Activated CD4-positive, alpha-beta T cell treated with anti-CD3 and anti-CD28 coated beads, Interleukin-2, amount 50 U/mL, for 48 hours (primary cell): ENCODE results near the gene ACSF3.
"Not testable (repeated sequence)": the region's sequence is repeated elsewhere in the genome, so short reads cannot be mapped to it uniquely, and the experiment has no call there.

Experiments
- DNase-seq, 2 experiments: peaks; one replicate each; pipeline ENCODE4 v3.0.0-alpha.2; 2020

Gene ACSF3

DNA sequence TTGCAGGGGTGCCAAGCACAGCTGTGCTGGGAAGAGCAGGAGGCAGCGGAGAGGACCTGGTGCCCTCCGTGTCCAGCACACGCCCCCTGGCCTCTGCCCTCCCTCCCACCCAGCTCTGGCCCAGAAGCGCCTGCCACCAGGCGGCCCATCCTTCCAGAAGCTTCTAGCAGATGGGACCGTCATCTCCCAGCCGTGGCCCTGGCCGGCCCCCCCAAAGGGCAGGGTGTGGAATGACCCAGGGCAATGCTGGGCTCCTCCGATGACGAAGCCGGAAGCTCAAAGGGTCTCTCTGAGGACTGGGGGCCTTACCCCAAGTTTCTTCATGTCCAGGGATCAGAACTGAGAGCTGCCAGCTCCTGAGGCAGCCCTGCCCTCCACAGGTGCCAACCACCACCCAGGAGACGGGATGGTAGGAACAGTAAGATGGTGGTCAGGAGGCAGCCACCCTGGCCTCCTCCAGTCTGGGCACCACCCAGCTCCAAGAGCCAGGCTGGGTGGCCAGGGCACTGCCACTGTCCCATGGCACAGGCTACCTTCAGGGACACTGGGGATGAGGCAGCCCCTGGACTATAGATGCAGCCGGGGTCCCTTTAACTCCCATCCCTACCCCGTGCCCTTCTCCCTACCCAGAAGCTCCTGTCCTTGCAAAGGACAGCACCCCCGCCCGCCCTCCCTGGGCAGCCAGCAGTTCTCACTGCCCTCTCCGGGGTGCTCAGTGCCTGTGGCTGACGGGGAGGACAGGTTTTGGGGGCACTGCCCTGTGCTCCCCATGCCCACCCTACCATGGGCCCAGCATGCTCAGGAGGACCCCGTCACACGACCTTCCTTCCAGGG lies 71.4 kb downstream of the ACSF3 start:
- DNase-seq = no peak

GRCh38 chr16:89165681-89165979 lies 72.0 kb downstream of the ACSF3 start:
- not testable (repeated sequence) for DNase-seq

GRCh38 chr16:89166696-89167424 lies 73.2 kb downstream of the ACSF3 start:
- no peak for DNase-seq

GRCh38 chr16:89167425-89167941 lies 73.8 kb downstream of the ACSF3 start:
- DNase-seq = peak; percentile 90 to 92

GRCh38 chr16:89168381-89169189 lies 74.9 kb downstream of the ACSF3 start:
- no peak for DNase-seq

DNA sequence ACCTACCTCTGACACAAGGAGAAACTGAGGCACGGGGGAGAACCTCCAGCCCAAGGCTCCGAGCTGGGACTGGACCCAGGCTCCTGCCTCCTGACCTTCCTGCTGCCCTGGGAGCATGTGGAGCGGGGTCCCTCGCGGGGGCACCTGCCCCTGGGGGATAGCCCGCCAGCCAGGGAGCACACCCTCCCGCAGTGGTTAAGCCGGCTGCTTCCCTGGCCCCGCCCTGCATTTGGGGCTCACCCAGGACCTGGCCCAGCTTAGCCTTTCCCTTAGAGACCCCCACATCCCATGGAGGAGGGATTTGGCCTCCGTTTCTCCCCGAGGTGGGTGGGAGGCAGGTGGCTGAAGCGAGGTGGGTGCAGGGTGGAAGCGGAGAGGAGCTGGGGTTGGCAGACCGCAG lies 76.1 kb downstream of the ACSF3 start:
- no peak for DNase-seq

DNA sequence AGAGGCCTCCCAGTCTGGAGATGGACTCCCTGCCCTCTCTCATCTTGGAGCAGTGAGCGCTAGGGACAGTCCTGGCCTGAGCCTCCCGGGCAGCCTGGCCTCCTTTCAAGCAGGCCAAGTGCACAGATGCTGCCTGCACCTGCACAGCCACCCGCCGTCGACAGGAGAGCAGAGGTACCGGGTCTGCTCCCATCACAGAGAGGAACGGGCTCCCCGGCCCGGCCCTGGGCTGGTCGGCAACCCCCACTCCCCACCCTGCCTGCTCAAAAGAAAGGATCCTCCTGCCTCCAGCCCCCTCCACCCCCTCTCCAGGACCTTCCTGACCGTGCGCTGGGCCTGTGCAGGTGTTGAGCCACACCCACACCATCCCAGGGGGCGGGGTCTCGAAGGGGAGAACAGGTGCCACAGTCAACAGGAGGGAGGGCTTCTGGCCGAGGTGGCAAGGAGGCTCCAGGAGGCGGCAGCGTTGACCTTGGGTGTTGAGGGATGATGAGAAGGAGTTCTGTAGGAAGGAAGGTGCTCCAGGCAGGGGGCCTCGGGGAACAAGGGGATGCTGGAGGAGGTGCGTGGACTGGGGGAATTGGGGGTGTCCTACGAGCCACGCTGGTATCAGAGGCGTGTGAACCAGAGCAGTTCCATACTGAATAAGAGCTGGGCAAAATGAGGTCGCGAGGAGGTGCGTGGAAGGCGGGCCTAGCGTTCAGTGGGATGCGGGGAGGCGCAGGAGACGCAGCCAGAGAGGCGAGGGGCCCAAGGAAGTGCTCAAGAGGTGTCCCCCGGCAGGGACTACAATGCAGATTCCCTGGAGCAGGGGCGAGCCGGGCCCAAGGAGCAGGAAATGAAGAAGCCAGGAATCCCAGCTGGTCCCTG lies 76.9 kb downstream of the ACSF3 start:
- DNase-seq = peak; percentile 26 to 38

DNA sequence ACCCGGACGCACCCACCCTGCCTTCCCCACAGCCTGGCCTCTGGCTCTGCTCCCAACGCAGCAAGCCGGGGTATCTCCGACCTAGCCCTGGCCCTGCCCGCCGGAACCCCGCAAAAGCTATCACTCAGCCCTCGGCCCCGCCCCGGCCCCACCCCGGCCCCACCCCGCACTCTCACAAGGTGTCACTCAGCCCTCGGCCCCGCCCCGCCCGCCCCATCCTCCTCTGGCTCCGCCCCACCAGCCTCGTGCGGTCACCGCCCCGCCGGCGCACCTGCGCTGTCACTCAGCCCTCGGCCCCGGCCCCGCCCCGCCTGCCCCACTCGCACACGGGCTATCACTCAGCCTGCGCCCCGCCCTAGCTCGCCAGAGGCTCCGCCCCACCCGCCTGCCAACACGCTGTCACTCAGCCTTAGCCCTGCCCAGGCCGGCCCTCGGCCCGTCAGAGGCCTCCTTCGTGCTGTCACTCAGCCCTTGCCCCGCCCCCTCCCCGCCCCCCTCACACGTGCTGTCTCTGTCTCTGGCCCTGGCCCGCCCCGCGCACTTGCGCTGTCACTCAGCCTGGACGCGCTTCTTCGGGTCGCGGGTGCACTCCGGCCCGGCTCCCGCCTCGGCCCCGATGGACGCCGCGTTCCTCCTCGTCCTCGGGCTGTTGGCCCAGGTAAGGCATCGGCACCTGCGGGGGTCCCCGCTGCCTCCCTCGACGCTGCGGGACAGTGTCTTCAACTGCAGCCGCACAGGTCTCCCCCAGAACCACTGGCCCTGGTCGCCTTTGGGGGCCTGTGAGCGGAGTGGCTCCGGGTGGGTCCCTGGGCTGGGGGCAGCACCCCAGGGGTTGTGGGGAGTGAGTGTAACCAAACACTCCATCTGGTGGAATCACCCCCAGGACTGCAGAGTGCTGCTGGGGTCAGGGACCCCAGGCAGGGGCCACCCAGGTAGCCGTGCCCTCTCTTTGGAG lies 77.8 kb downstream of the ACSF3 start, which contains the start of gene CDH15:
Gene CDH15, plus strand, starts transcription at position 533 of the 955 bp plus-strand sequence. Its CDS starts 84 bp downstream, at position 617.
- peak; percentile 96 to 97 for DNase-seq

DNA sequence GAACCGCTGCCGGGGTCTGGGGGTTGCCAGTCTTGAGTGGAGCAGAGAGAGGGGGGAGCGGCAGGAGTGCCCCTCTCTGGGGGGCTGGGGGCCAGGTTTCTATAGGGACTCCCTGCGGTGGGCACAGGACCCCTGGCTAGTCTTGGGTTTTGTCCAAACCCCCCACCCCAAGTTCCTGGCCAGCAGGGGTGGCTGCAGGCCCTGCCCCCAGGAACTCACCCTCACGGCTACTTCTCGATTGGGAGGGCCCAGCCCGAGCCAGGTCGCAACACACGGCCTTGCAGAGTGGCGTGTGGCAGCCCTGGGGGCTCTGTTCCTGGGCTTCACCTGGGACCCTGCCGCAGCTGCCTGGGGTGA lies 78.5 kb downstream of the ACSF3 start:
- no peak for DNase-seq

DNA sequence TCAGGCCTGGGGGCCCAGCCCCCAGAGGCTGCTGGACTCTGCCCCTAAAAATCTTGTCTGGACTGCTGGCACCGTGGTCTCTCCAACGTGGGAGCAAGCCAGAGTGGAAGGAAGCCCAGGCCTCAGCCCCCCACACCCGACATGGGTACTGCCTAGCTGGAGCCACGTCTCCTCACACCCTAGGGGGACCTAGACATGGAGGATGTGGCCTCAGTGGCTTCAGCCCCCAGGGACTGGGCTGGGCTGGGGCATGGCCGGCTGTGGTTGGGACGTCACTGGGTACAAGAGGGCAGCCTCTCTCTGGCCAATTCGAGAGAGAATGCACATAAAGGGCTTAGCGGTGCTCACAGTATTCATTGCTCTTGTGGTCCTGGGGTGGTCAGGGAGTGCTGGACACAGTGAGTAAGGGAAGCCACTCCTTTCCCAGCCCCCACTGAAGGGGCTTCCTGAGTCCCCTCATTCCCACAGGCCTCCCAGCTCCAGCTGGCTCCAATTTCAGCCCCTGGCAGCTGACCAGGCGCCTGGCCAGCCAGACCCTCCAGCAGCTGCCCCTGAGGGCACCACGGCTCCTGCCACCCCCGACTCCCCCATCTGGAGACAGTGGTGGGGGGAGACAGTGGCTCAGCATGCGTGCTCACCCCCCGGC lies 79.0 kb downstream of the ACSF3 start:
- DNase-seq = no peak

DNA sequence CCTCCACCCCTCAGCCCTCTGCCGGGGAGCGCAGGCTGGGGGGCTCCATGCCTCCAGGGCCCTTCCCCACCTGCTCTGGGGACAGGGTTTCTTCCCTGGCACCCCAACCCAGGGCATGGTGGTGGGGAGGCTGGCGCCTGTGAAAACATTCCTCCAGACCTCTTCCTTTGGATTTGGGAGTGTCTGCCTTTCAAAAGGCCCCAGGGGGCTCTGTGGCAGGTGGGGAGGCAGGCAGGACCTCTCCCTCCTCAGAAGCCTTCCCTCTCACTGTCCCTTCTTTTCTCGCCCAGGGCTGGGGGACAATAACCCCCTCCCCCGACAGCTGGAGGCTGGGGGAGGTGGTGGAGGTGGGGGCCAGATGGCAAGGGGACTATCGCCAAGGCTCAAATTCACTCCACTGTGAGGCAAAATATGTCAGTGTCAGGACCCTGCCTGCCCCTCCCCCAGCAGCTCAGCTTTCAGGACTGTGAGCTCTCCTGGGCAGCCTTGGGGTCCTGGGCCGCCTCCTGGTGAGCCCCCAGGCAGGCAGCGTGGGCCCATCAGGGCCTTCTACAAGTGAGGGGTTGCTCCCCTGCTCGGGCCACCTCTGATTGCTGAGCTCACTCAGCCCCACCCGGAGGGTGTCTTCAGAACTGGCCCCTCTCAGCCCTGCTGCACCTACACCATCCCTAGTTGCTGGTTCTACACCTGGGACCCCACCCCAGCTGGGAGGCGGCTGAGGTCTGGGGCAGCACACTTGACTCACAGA lies 79.7 kb downstream of the ACSF3 start:
- no peak for DNase-seq

DNA sequence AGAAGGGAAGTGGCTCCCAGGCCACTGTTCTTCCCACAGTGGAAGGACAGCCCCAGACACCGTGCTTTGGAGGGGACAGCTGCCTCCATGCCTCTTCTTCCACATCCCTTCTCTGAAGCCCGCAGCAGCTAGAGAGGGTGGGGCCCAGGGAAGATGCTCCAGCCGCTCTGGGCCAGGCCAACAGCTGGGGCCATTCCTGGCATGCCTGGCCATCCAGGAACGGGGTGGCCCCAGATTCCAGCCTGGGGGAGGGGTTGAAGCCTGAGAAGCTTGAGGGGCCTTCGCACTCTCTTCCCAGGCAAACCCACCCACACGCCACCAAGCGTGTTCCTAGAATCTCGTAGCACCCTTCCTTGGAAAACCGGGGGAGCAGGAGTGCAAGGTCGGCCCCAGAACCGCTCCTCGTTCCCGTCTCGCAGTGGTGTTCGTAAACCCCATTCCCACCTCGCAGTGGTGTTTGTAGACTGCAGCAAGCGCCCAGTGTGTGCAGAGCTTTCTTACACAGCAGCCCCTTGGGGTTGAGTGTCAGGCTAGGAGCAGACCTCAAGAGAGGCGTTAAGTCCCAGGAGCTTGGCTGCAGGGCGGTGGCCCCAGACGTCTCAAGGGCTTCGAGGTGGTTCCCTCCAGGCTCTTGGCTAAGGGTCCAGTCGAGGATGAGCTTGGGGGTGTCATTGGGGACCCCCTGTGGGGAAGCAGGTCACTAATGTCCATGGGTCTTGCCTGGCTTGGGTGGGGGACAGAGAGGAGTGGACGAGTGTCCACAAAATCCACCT lies 80.6 kb downstream of the ACSF3 start:
- DNase-seq = no peak

DNA sequence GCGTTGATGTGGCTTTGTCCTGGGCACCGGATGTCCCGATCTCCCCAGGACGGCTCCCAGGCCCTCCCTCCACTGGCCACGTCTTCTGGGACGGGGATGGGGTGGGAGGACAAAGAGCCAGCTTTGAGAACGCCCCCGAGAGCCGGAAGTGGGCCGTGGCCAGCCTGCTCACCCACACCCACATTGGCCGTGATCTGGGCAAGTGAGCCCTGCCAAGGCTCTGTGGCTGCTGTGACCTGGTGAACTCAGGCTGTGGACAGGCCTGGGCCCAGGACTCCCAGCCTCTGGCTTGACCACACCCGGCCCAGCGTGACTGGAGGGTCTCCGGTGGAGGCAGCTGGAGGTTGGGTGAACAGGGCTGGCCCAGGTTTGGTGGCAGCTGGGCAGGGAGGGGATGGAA lies 81.2 kb downstream of the ACSF3 start:
- no peak for DNase-seq

GRCh38 chr16:89175280-89176146 lies 81.9 kb downstream of the ACSF3 start:
- DNase-seq = no peak

DNA sequence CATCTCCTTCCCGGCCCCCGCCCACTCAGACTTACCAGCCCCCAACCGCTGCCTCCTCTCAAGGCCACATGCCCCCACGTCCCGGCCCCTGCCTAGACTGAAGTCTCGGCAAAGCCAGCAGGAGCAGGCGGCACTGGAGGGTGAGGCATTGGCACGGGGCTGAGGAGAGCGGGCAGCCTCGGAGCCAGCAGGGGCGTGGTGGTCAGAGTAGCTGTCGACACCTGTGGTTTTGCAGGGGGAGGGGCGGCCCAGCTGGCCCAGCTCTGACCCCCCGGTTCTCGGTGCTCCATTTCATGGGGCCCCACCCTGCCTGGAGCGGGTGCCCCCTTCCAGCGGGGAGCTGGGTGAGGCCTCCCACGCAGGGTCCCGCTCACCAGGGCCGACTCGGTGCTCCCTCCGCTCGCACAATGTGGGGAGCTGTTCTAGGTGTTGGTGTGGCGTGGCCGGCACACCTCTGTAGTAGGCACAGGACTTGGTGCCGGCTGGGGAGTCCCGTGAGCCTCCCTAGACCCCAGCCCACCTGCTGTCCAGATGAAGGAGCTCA lies 82.6 kb downstream of the ACSF3 start:
- DNase-seq = no peak

GRCh38 chr16:89176717-89177116 lies 83.1 kb downstream of the ACSF3 start:
- no peak for DNase-seq

- no peak for DNase-seq
Measured at GRCh38 chr16:89177501-89177900, 83.8 kb downstream of the ACSF3 start.
